Measurements from ENCODE around the gene PRRC1.

PRRC1 gene

GRCh38 chr5:127601601-127602000 lies 84.2 kb downstream of the PRRC1 start:
- no peak overlapping the region for H3K27ac ChIP-seq
- no peak overlapping the region for H3K4me2 ChIP-seq
- H3K9me3 ChIP-seq, result peaks cover 6% of the 10 kb centered on the region; the same call in 1 of the 2 replicates
- TF ChIP-seq Cebpa-rat (IDR thresholded peaks at IDR 0.05), result no peak
- no peak overlapping the region for H3K9ac ChIP-seq
- no peak overlapping the region for H3K4me3 ChIP-seq
- H3K4me1 ChIP-seq, result peaks cover 11% of the 10 kb centered on the region; the same call in 1 of the 2 replicates
- H3K27me3 ChIP-seq, result no peaks in the 10 kb centered on the region
- H4K20me1 ChIP-seq, result no peaks in the 10 kb centered on the region
- no peaks in the 10 kb centered on the region for H3K36me3 ChIP-seq

GRCh38 chr5:127602481-127602880 lies 85.0 kb downstream of the PRRC1 start:
- no peaks in the 10 kb centered on the region for H3K36me3 ChIP-seq
- no peaks in the 10 kb centered on the region for H3K27me3 ChIP-seq
- H4K20me1 ChIP-seq, result no peaks in the 10 kb centered on the region
- no peak overlapping the region for H3K4me2 ChIP-seq
- H3K27ac ChIP-seq, result no peak overlapping the region
- no peak overlapping the region for H3K9ac ChIP-seq
- H3K9me3 ChIP-seq, result peaks cover 6% of the 10 kb centered on the region; the same call in 1 of the 2 replicates
- H3K4me3 ChIP-seq, result no peak overlapping the region
- TF ChIP-seq Cebpa-rat (IDR thresholded peaks at IDR 0.05), result no peak
- H3K4me1 ChIP-seq, result peaks cover 11% of the 10 kb centered on the region; the same call in 1 of the 2 replicates

GRCh38 chr5:127602896-127603844 lies 85.7 kb downstream of the PRRC1 start:
- H3K4me2 ChIP-seq, result no peak overlapping the region
- no peak for TF ChIP-seq Cebpa-rat (IDR thresholded peaks at IDR 0.05)
- H3K27ac ChIP-seq, result no peak overlapping the region

More at GRCh38 chr5:127602896-127603844, 85.7 kb downstream of the PRRC1 start:
- Histone ChIP-seq H4K20me1 (no peaks in the 10 kb centered on the region), H3K9me3 (no peaks in the 10 kb centered on the region), H3K27me3 (no peaks in the 10 kb centered on the region), H3K9ac (no peak overlapping the region), H3K4me1 (peaks cover 11% of the 10 kb centered on the region; the same call in 1 of the 2 replicates), H3K4me3 (no peak overlapping the region), H3K36me3 (no peaks in the 10 kb centered on the region)

Measured in BLaER1 (cell line).